ENCODE measurements around the gene MBD4. TPM values are rescaled to one million over a fixed set of nuclear protein-coding genes. Genes with fewer than 3 reads are reported as not detected.

MBD4 gene
- total RNA-seq (2012; rRNA removed) = 13.8 and 22.2 TPM in 2 replicates
- 14.9 and 15.0 TPM in 2 replicates for polyA plus RNA-seq (2012; rRNA removed)
- 6.9 and 10.6 TPM in 2 replicates for polyA plus RNA-seq (2012; cell fraction: cytosol; rRNA removed)
- polyA plus RNA-seq (2012; cell fraction: nucleus; rRNA removed; ENCODE audit: low replicate concordance) = 30.3 and 65.5 TPM in 2 replicates
- percentile 76 among the genes with signal in this experiment for Bru-seq, nascent RNA
- BruChase-seq, experiment 1, labeled RNA remaining after a 6-hour chase = percentile 63 among the genes with signal in this experiment
- percentile 77 among the genes with signal in this experiment for BruChase-seq, experiment 2, labeled RNA remaining after a 2-hour chase
- long read RNA-seq, transcript MBD4-201 (8 exons, 2,470 nt) = minor isoform, 5 of 32 reads
- long read RNA-seq, transcript MBD4-203 (8 exons, 2,478 nt) = major isoform, 14 of 32 reads
- long read RNA-seq, partial matches to known transcripts = 8 of 32 reads
- long read RNA-seq, other reads (novel, unspliced or antisense) = 5 of 32 reads

- peaks cover 27 to 72% of the 10 kb centered on the region in 2 experiments for H3K79me1 ChIP-seq (ENCODE audit: low read depth in 1 of 2, low read length in 2 of 2)
- peak within 1 kb of the TSS; percentile 95 for H3K9ac ChIP-seq (ENCODE audit: low read depth, low read length)
- DNase-seq = peak; percentile 100
- peak within 1 kb of the TSS; percentile 92 for H2BK5ac ChIP-seq (ENCODE audit: low read depth, low read length, poor library complexity, severe bottlenecking)
- peak within 1 kb of the TSS; percentile 62 for H3K18ac ChIP-seq (ENCODE audit: low read depth, low read length)
- H4K5ac ChIP-seq (ENCODE audit: low read depth, low read length) = peak within 1 kb of the TSS; percentile 60; the same call in 1 of the 2 replicates
- H2BK15ac ChIP-seq (ENCODE audit: low read depth, low read length) = peak within 1 kb of the TSS; percentile 83; the same call in 2 of the 3 replicates
- peak within 1 kb of the TSS; percentile 97 for H2AFZ ChIP-seq (replicated peaks; ENCODE audit: low read length, poor library complexity)
- in situ Hi-C loops (cut with MboI; ENCODE audit: low sequenced_read_pairs) (no loop called here), intact Hi-C loops (cut with micrococcal nuclease) (loop anchor here (2.0 to 5.0 kb wide), 5 partner anchors 47 to 387 kb away; no protein-coding TSS in a partner anchor), dilution Hi-C loops (cut with HindIII; ENCODE audit: low sequenced_read_pairs, unreplicated experiment) (no loop called here)
- H2AK5ac ChIP-seq (ENCODE audit: low read depth, low read length) = peak within 1 kb of the TSS; percentile 71
- no peaks in the 10 kb centered on the region for H3K27me3 ChIP-seq (ENCODE audit: control insufficient read depth, insufficient read depth, low read length)
- 1% methylated on average over 39 of the region's 75 CpGs; no CpG with 5 or more reads in 1 of the 2 experiments for WGBS, 2 experiments (ENCODE audit: extremely low coverage in 2 of 2, insufficient read length in 1 of 2)
- H4K91ac ChIP-seq (ENCODE audit: insufficient read depth, low read depth, low read length) = peak within 1 kb of the TSS; percentile 90
- H3K9me1 ChIP-seq (ENCODE audit: insufficient read depth, low read length) = peaks cover 6% of the 10 kb centered on the region; the same call in 1 of the 2 replicates
- POLR2A ChIA-PET (ENCODE audit: unreplicated experiment) = interaction anchor here (0.5 to 0.8 kb wide), 5 partner anchors 11 to 444 kb away, joined by 3 to 8 read pairs (median 3); partner anchors contain the start of gene EFCAB12
- BruUV-seq (replicated peaks) = no TSS peak
- ATAC-seq (ENCODE audit: low read depth) = peak; percentile 93
- H3K4me2 ChIP-seq (ENCODE audit: low read depth, low read length) = peak within 1 kb of the TSS; percentile 80
- peak within 1 kb of the TSS; percentile 68 for H3K4me3 ChIP-seq (ENCODE audit: insufficient read depth, low read depth, low read length)
- H3K14ac ChIP-seq (replicated peaks; ENCODE audit: low read depth, low read length) = peak within 1 kb of the TSS; percentile 88
- H3K27ac ChIP-seq (ENCODE audit: insufficient read depth, low read length) = peak within 1 kb of the TSS; percentile 82
- CTCF ChIA-PET = interaction anchor here (1.8 kb wide), 1 partner anchor 57 kb away, joined by 6 read pairs; no protein-coding TSS in a partner anchor
- peak within 1 kb of the TSS; percentile 61; the same call in 1 of the 2 replicates for H2BK20ac ChIP-seq (ENCODE audit: low read depth, low read length)
- H2BK120ac ChIP-seq (ENCODE audit: low read depth, low read length) = peak within 1 kb of the TSS; percentile 88
- peak within 1 kb of the TSS; percentile 64 to 85 for H4K8ac ChIP-seq (ENCODE audit: low read depth in 2 of 2, low read length in 2 of 2)
- H3K9me3 ChIP-seq (ENCODE audit: control insufficient read depth, insufficient read depth, low read length) = no peaks in the 10 kb centered on the region
- H3K56ac ChIP-seq (ENCODE audit: extremely low read depth, insufficient read depth, low read length) = peak within 1 kb of the TSS; percentile 83
- peak within 1 kb of the TSS; percentile 97 for H3K23ac ChIP-seq (ENCODE audit: low read depth, low read length)
- peak within 1 kb of the TSS; percentile 92 for H3K4ac ChIP-seq (ENCODE audit: low read depth, low read length)
- H3K4me1 ChIP-seq (ENCODE audit: control insufficient read depth, insufficient read depth, low read length) = peaks cover 4% of the 10 kb centered on the region
- H4K20me1 ChIP-seq (ENCODE audit: insufficient read depth, low read length) = no peaks in the 10 kb centered on the region
- peaks cover 8% of the 10 kb centered on the region for H3K36me3 ChIP-seq (ENCODE audit: control insufficient read depth, insufficient read depth, low read length)
- H2AK9ac ChIP-seq (replicated peaks; ENCODE audit: low read depth, low read length, poor library complexity) = peak within 1 kb of the TSS; percentile 95
- TF ChIP-seq MAZ (IDR thresholded peaks at IDR 0.05; ENCODE audit: borderline replicate concordance, low read depth, low read length) (peak; percentile 12; the same call in 1 of the 2 replicates), MXI1 (IDR thresholded peaks at IDR 0.05; ENCODE audit: borderline replicate concordance, low read depth, low read length) (peak; percentile 82), RAD21 (IDR thresholded peaks at IDR 0.05; ENCODE audit: low read length) (no peak), RFX5 (IDR thresholded peaks at IDR 0.05; ENCODE audit: low read depth, low read length) (0 out of 2 replicates have a peak, but pooled peaks have one; percentile 60), RCOR1 (IDR thresholded peaks at IDR 0.05; ENCODE audit: insufficient replicate concordance, low read length) (no peak), NFE2L2 (IDR thresholded peaks at IDR 0.05; ENCODE audit: low read depth, low read length) (no peak), FOS (IDR thresholded peaks at IDR 0.05; ENCODE audit: low read depth, low read length) (no peak; the same call in 1 of the 2 replicates), MAFK (IDR thresholded peaks at IDR 0.05; ENCODE audit: low read depth, low read length) (no peak), POLR2A (IDR thresholded peaks at IDR 0.05; ENCODE audit: low read depth, low read length) (peak; percentile 77), CEBPB (IDR thresholded peaks at IDR 0.05; ENCODE audit: low read depth, low read length) (peak; percentile 99)
- TF ChIP-seq, protein P1, sequence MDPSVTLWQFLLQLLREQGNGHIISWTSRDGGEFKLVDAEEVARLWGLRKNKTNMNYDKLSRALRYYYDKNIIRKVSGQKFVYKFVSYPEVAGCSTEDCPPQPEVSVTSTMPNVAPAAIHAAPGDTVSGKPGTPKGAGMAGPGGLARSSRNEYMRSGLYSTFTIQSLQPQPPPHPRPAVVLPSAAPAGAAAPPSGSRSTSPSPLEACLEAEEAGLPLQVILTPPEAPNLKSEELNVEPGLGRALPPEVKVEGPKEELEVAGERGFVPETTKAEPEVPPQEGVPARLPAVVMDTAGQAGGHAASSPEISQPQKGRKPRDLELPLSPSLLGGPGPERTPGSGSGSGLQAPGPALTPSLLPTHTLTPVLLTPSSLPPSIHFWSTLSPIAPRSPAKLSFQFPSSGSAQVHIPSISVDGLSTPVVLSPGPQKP (IDR thresholded peaks at IDR 0.05; ENCODE audit: borderline replicate concordance, low read depth, low read length) = no peak
- TF ChIP-seq, protein P2, sequence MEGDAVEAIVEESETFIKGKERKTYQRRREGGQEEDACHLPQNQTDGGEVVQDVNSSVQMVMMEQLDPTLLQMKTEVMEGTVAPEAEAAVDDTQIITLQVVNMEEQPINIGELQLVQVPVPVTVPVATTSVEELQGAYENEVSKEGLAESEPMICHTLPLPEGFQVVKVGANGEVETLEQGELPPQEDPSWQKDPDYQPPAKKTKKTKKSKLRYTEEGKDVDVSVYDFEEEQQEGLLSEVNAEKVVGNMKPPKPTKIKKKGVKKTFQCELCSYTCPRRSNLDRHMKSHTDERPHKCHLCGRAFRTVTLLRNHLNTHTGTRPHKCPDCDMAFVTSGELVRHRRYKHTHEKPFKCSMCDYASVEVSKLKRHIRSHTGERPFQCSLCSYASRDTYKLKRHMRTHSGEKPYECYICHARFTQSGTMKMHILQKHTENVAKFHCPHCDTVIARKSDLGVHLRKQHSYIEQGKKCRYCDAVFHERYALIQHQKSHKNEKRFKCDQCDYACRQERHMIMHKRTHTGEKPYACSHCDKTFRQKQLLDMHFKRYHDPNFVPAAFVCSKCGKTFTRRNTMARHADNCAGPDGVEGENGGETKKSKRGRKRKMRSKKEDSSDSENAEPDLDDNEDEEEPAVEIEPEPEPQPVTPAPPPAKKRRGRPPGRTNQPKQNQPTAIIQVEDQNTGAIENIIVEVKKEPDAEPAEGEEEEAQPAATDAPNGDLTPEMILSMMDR (conservative IDR thresholded peaks at IDR 0.05; ENCODE audit: low read depth, low read length) = no peak
Measured at GRCh38 chr3:129439817-129440617, at the start of gene MBD4, which contains the start of gene IFT122. Gene MBD4 (minus strand): TSS chr3:129439948. CDS start chr3:129439833, 115 bp downstream. Gene IFT122 (plus strand): TSS chr3:129440224. CDS start chr3:129440331, 107 bp downstream.

Measured in IMR-90 (cell line).